CD4-positive, alpha-beta T cell treated with Interleukin-15 for 1 hour (primary cell): Measurements from ENCODE around the gene SENP1.

ENCODE experiments used
- DNase-seq: peaks from one replicate; pipeline ENCODE4 v3.0.0-alpha.2; 2020

The SENP1 gene

DNA sequence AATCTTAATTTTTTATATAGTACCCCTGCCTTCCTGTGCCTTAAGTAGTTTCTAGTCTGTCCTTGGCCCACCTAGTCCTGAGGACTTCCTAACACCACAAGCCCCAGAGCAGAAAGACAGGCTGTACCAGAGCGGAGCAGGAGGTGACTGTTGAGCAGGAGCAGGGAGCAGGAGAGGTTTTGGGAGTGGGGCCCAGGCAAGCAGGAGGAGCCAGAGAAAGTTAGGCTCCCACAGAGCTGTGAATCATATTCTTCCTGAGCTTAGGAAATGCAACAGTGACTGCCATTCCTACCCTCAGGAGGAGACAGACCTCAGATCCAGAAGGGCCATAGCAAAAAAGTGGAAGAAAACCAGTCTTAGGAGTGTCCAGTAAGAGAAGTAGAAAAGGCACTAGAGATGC lies 73.3 kb downstream of the SENP1 start:
- DNase-seq: no peak

DNA sequence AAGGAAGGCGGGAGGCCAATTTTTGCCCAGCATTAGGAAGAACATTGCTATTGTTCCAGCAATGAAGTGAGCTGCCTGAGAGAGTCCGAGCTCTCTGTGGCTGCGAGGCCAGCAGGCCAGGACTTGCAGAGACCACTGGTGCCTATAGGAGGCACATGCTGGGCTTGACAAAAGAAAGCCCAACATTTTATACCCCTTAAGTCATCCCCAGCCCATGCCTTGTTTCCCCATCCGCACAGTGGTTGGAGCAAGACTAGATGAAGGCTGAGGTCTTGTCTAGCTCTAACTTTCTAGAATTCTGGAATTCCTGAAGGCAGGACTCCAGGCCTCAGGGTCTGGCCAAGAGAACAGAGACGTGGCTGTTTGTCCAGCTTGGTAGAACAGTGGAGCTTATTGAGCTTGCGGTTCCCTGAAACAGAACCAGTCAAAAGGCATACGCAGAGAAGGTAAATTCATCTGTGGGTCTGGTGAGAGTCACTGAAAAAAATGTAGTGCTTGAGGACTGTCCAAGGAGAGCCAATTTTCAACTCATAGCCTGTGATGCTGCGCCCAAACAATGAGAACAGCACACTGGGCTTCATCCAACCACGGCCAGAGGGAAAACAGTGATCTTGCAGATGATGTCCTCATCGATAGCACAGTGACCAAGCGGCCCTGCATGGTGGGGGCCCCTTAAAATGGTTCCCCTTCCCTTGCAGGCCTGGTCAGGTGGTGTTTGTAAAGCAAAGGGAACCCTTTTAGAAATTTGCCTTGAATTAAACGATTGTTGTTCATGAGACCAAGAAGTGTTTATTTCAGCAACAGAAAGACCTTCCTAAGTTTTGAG lies 74.5 kb downstream of the SENP1 start:
- DNase-seq: no peak

GRCh38 chr12:48030173-48030650 lies 75.7 kb downstream of the SENP1 start:
- no peak for DNase-seq

GRCh38 chr12:48029491-48030172 lies 76.2 kb downstream of the SENP1 start:
- DNase-seq: no peak

DNA sequence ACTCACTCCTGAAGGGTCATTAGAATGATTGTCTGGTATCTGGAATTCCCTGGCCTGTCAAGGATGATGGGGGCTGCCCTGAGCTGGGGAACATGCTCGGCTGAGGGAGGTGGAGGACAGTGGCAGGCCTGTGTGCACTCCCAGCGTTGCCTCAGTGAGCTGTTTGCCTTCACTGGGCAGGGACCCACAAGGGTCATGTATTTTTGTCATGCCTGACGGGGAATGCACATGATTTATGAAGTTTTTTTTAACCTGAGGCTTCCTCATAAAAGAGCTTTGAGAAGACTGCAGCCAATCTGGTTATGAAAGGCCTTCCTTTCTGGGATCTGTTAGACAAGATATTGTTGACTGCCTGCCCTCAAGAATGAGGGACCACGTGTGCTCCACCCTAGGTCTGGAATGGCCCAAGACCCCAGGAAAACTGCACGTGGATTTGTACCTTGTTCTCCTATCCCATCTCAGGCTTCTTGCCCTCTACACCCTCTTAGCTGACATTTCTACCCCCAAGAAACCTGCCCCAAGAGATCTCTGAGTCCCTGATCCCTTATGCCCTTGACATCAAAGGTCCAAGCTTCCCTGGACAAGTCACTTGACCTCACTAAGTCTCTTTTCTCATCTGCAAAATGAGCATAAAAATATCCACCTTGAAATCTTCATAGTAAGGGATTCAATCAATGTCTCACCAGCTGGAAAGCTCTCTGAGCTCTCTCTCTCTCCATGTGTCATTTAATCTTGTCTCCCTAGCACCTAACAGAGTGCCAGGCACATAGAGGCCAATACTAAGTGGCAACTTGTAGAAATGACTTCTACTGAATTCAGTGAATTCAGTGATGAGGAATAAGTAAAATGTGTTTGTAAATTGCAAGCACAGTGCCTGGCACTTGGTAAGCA lies 77.1 kb downstream of the SENP1 start:
- DNase-seq: no peak

- DNase-seq: no peak
Measured at GRCh38 chr12:48027183-48028002, 78.5 kb downstream of the SENP1 start.

DNA sequence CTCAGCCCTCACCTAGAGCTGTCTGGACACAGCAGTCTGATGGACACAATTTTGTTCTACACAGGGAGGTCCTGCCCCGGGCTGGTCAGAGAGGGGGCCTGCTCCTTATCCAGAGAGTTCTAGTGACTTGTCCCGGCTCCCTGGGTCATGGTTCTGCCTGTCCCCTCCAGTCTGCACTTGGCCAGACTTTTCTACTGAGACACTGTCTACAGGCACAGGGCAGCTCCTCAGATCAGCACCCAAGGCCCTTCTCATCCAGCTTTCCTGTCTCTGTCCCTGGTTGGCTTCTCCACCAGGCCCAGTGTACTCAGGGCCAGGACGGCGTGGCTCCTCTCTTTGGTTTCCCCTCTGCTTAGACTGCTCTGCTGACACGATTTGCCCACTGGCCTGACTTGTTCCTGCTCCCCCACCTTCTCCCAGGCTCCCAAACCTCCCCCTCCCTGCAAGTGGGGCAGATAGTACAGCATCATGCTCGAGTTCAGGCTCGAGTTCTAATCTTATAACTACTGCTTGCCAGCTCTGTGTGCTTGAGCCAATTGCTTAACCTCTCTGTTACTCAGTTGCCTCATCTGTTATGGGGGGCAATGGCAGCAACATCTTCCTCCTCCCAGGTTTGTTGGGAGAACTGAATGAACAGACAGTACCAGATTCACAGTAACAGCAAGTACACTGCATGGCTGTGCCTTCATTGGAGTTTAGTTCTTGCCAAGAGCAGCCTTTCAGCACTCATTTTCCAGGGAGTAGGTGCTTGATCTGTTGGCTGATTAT lies 79.6 kb downstream of the SENP1 start:
- DNase-seq: no peak

- no peak for DNase-seq
Measured at GRCh38 chr12:48025281-48025680, 80.6 kb downstream of the SENP1 start.

DNA sequence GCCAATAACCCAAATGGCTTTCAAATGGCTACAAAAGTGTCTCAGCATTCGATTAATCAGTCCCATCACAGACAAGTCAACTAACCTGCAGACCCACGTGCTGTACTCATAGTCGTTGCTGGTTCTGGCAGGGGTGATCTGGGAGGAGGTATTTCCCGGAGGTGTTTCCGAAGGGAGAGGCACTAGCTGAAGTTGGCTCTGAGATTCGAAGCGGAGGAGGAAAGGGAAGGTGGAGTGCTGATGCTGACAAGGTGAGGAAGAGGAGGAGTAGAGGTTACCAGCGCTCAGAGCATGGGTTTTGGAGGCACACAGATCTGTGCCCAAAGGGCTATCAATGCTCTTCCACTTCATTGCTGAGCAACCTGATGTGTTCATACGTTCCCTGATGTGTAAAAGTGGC lies 81.1 kb downstream of the SENP1 start:
- DNase-seq: no peak

- DNase-seq: no peak
Measured at GRCh38 chr12:48023386-48023785, 82.5 kb downstream of the SENP1 start.

DNA sequence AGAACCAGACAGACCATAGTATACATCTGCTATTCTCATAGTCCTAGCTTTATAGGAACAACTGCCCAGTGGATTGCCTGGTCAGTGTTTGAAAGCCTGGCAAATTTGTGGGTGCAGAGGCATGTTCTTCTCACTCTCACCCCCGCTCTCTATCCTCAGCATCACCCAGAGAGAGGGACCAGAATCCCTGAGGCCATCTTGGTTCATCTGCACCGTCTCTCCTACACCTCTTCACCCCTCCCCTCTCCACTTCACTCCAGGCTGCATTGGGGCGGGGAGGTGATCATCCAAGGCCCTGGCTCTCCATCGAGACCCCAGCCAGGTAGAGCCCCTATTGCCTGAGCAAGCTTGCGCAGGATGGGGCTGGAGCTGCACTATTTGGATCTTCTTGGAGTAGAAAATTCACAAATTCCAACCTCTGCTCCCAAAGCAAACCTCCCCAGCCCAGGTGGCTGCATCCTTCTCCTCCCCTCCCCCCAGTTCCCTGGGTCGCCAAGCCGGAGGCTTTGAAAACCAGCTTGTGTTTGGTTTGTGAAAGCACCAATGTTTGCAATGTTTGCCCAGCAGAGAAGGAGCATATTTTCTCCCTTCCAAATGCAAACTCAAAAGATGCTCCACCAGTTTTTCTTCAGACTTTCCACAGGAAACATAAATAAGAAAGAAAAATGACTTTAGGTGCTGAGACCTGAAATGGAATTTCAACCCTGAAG lies 83.0 kb downstream of the SENP1 start:
- DNase-seq: no peak

DNA sequence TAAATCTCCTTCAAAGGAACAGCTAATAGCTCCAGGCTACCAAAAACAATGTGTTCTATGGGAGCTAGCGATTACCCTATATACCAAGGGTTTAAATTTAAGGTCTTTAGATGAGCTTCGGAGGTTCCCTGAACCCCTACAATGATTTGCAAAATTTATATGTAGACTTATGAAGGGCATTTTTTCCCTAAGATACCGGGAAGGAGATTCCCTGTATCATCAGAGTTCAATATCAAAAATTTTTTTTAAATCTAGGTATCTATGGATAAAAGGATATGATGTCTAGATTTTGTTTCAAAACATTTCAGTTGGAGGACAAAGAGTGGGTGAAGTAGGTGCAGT lies 83.7 kb downstream of the SENP1 start:
- DNase-seq: no peak

DNA sequence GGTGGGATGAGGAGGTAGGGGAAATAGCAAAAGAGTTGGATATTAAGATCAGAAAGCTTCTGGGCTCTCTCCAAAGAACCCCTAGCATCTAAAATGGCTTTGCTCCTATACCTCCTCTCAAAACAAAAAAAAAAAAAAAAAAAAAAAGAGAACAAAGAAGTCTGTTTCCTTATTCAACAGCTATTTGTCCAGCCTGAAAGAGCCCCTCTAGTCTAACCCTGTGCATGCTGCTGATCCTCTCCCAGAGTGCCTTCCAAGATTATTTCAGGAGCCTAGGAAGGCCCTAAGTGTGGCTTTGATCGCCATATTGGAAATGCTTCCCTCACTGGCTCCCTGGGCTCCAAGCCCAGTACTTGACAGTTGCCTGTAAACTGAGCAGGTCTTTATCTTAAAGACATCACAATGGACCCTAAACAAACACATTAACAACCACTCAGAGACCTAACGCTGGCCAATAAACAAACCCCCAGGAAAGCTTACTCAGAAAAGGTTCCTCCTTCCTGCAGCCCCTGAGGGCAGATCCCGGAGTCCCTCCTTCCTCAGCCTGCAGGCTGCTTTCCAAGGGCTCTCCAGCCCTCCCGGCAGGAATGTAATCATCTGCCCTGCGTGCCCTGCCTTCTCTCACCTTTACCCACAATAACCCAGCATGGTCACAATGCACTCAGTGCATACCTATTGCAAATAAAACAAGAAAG lies 84.2 kb downstream of the SENP1 start:
- no peak for DNase-seq

DNA sequence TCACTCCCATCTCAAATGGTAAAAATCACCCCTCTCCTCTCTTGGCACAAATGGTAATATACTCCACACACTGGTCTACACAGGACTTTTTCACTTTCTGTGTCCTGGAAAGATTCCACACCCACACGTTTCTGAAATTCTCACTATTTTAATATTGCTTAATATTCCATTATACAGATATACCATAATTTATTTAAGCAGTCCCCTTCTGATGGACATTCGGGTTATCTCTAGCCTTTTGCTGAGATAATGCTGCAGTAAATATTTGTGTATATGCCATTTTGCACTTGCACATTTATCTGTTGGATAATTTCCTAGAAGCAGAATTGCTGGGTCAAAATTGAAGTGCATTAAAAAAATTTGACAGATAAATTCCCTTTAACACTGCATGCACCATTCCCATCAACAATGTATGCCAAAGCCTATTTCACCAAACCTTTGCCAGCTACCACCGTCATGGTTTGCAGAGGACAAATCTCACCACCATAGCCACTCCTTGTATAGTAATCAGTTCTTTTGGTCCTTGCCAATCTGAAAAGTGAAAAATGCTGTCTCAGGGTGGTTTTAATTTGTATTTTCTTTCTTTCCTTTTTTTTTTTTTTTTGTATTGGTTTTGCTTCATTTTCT lies 86.1 kb downstream of the SENP1 start:
- DNase-seq: no peak

- no peak for DNase-seq
Measured at GRCh38 chr12:48018618-48018995, 87.3 kb downstream of the SENP1 start.

GRCh38 chr12:48017921-48018617 lies 87.8 kb downstream of the SENP1 start:
- no peak for DNase-seq

DNA sequence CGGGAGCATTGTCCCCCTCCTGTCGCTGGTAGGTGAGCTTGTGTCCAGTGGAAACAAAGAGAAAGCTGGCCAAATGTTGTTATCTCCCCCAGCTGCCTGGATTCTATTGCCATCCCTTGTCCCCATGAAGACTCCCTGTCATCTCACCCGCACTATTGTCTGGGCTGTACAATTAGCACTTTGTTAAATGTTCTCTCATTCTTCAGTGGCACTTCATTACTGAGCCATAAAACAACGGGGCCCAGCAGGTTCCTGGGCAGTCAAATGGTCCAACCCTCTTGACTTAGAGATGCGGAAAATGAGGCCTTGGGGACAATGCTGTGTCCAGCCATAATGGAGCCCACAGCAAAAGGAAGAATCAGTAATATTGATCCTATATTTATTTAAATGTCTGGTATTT lies 88.4 kb downstream of the SENP1 start:
- DNase-seq: no peak

DNA sequence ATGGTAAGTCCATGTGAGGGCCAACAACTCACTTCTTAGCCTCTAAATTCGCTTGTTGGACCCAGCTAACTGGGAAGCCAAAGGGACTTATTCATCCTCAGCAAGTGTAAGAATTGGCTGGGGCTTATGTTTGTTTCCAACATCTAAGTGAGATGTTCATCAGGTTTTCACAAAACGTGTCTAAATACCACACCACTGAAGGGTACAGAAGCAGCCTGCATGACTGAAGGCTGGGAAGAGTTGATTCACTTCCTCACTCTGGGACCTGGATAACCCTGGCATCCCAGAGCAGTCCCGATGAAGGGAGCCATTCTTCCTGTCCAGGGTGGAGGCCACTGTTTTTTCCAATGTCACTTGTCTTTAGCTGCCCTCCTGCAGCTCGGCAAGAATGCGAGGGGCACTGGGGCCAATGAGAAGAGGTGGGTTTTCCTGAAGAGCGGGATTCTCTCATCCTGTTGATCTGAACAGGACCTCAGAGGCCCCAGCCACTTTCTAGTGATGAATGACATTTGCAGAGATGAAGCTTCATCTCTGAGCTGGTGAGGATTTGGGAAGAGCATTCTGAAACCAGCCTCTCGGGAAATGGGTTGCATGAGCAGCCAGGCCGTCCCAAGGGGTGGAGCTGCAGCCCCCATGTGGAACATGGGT lies 89.4 kb downstream of the SENP1 start:
- no peak for DNase-seq

DNA sequence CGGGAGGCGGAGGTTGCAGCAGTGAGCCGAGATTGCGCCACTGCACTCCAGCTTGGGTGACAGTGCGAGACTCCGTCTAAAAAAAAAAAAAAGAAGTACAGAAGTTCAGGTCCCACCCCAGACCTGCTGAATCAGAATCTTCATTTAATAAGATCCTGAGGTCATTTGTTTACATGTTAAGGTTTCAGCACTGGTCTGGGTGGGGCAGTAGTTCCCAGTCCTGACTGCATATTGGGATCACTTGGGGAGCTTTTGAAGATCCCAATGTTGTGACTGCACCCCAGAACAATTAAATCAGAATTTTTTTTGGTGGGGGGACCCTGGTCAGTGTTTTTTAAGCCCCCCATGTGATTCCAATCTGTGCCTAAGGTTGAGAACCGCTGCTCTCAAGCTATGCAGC lies 89.9 kb downstream of the SENP1 start:
- DNase-seq: no peak
